ENCODE measurements around the gene GPR141. TPM values are rescaled to one million over a fixed set of nuclear protein-coding genes. Genes with fewer than 3 reads are reported as not detected.

Gene GPR141
- polyA plus RNA-seq, 1 experiment = not detected

- Histone ChIP-seq H3K27ac (ENCODE audit: low read depth, low read length) (no peak overlapping the region), H3K27me3 (ENCODE audit: control insufficient read depth, insufficient read depth, low read length) (no peaks in the 10 kb centered on the region), H3K9me3 (ENCODE audit: control insufficient read depth, insufficient read depth, low read length) (peaks cover 2% of the 10 kb centered on the region; the same call in 1 of the 2 replicates), H3K4me3 (ENCODE audit: low read depth, low read length) (no peak overlapping the region)
- POLR2A ChIA-PET = no interaction called here
- DNase-seq (ENCODE audit: low read depth, low spot score) = no peak
- CTCF ChIA-PET = no interaction called here
- TF ChIP-seq CTCF (IDR thresholded peaks at IDR 0.05; ENCODE audit: low read depth, low read length) = no peak
These were observed 56.8 kb downstream of the GPR141 start for GRCh38 chr7:37740398-37740797.

GRCh38 chr7:37741776-37742175, 58.2 kb downstream of the GPR141 start:
- H3K4me3 ChIP-seq (ENCODE audit: low read depth, low read length) = no peak overlapping the region
- CTCF ChIA-PET = no interaction called here
- H3K27ac ChIP-seq (ENCODE audit: low read depth, low read length) = no peak overlapping the region
- POLR2A ChIA-PET = no interaction called here
- H3K27me3 ChIP-seq (ENCODE audit: control insufficient read depth, insufficient read depth, low read length) = no peaks in the 10 kb centered on the region
- peaks cover 5% of the 10 kb centered on the region; the same call in 1 of the 2 replicates for H3K9me3 ChIP-seq (ENCODE audit: control insufficient read depth, insufficient read depth, low read length)
- TF ChIP-seq CTCF (IDR thresholded peaks at IDR 0.05; ENCODE audit: low read depth, low read length) = no peak
- DNase-seq (ENCODE audit: low read depth, low spot score) = no peak

GRCh38 chr7:37751096-37751495, 67.5 kb downstream of the GPR141 start:
- CTCF ChIA-PET = no interaction called here
- POLR2A ChIA-PET = no interaction called here
- Histone ChIP-seq H3K9me3 (ENCODE audit: control insufficient read depth, insufficient read depth, low read length) (peaks cover 8% of the 10 kb centered on the region), H3K4me3 (ENCODE audit: low read depth, low read length) (no peak overlapping the region), H3K27me3 (ENCODE audit: control insufficient read depth, insufficient read depth, low read length) (no peaks in the 10 kb centered on the region), H3K27ac (ENCODE audit: low read depth, low read length) (no peak overlapping the region)
- no peak for DNase-seq (ENCODE audit: low read depth, low spot score)
- TF ChIP-seq CTCF (IDR thresholded peaks at IDR 0.05; ENCODE audit: low read depth, low read length) = no peak

- H3K4me3 ChIP-seq (ENCODE audit: low read depth, low read length) = no peak overlapping the region
- no peak for TF ChIP-seq CTCF (IDR thresholded peaks at IDR 0.05; ENCODE audit: low read depth, low read length)
- H3K9me3 ChIP-seq (ENCODE audit: control insufficient read depth, insufficient read depth, low read length) = peaks cover 8% of the 10 kb centered on the region
- CTCF ChIA-PET = no interaction called here
- H3K27me3 ChIP-seq (ENCODE audit: control insufficient read depth, insufficient read depth, low read length) = no peaks in the 10 kb centered on the region
- H3K27ac ChIP-seq (ENCODE audit: low read depth, low read length) = no peak overlapping the region
- POLR2A ChIA-PET = no interaction called here
- DNase-seq (ENCODE audit: low read depth, low spot score) = no peak
These were observed 70.0 kb downstream of the GPR141 start for GRCh38 chr7:37753398-37754050.

- no peak for TF ChIP-seq CTCF (IDR thresholded peaks at IDR 0.05; ENCODE audit: low read depth, low read length)
- Histone ChIP-seq H3K27ac (ENCODE audit: low read depth, low read length) (no peak overlapping the region), H3K4me3 (ENCODE audit: low read depth, low read length) (no peak overlapping the region), H3K9me3 (ENCODE audit: control insufficient read depth, insufficient read depth, low read length) (peaks cover 6% of the 10 kb centered on the region), H3K27me3 (ENCODE audit: control insufficient read depth, insufficient read depth, low read length) (no peaks in the 10 kb centered on the region)
- ChIA-PET CTCF (interaction anchor here (0.5 kb wide), 1 partner anchor 1175 kb away, joined by 4 read pairs; no protein-coding TSS in a partner anchor), POLR2A (no interaction called here)
- DNase-seq (ENCODE audit: low read depth, low spot score) = no peak
These were observed 73.4 kb downstream of the GPR141 start for GRCh38 chr7:37756797-37757551.
